ENCODE data around the gene CHSY1. TPM values are rescaled to one million over a fixed set of nuclear protein-coding genes. Genes with fewer than 3 reads are reported as not detected.

CHSY1 gene
- total RNA-seq, 2 donors from 2014 or later = 48.6 to 57.3 TPM

DNA sequence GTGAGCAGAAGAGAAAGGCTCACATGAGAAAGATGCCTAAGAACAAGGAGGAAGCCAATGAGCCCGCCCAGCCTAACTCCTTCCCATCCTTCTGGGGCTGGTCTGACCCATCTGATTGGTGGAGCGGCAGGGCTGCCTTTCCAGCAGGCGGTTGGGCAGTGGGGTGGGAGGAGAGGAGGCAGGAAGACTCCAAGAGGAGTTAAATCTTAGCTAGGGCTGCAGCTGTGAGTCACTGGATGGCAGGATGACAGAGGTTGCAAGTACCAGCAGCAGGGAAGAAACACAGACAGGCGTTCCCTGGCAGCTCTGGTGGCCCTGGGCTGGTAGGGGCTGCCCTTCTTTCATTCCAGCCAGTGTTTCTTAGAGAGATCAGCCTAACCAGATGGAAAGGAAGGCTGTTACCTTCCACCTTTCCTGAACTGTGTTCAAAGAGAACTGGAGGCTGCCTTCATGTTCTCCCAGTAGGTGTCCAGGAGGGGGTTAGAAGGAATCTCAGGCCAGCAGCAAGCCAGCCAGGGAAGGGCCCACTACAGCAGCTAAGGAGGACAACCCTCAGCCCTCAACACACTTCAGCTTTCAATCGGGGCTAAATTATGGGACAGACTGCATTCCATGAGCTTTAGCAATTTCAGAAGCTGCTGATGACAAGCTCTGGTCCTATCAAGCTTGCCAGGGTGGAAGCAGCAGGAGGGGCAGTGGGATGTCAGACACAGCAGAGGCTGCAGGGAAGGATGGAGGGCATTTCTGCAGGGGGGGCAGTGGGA, 50.3 kb downstream of the CHSY1 start:
- peak; percentile 97 for DNase-seq (ENCODE audit: low spot score)
- intact Hi-C loops (cut with DNase I) = no loop called here

DNA sequence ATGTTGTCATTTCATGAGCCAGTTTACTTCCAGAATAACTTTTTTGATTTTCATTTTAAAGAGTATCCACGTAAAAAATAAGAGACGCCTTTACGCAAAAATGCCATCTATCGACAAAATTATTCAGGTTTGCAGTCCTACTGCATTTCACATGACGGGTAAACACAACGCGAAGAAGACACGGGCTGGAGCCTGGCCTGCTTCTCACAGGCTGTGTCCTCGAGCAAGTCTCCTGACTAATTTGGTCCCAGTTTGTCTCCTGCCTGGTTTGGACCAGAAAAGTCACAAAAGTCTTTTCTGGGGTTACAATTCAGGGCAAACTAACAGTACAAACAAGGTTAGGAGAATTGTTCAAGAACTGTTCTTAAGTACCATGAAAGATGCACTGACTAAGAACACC, 51.7 kb downstream of the CHSY1 start:
- peak; percentile 79 for DNase-seq (ENCODE audit: low spot score)
- intact Hi-C loops (cut with DNase I) = no loop called here

DNA sequence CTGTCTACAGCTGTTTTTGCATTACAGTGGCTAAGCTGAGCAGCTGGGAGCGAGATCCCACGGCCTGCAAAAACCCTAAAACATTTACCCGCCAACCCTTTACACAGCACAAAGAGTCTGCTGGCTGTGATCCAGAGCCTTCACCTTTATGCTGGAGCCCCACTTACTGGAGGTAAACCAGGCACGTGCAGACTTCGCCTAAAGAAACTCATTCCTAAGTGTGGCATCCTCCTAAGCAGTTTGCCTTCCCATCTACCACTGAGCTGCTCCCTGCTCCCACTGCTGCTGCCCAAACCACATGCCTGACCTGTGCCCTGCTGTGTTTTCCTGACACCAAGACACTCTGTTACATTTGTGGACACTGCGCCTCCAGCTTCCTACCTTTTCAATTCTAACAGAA, 53.0 kb downstream of the CHSY1 start:
- intact Hi-C loops (cut with DNase I) = loop anchor here in 1 of 2 donors (5.0 kb wide), 1 partner anchor 54 kb away; the partner anchor contains the start of gene CHSY1
- peak; percentile 71 for DNase-seq (ENCODE audit: low spot score)

DNA sequence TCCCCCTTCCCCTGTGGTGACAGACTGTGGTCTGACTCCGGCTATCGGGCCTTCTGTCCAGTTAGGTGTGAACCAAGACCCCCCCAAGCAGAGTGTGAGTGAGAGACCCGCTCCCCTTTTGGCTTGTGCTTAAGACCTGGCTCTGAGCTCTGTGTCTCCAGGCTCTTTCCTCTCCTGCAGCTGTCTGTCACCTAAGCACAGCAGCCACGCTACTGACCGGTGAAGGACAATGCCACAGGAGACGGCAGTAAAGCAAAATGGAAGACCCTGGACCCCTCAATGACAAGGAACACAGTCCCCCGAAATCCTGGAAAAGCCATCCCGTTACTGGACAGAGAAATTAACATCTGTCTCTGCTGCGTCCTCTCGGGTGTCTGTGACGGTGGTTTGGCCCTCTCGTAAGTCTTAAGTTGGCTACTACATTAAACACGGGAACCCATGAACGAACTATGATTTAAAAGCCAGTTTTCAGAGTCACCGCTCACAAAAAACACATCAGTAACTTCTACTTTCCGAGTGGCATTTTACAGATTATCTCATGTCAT, 53.7 kb downstream of the CHSY1 start:
- peak; percentile 73 for DNase-seq (ENCODE audit: low spot score)
- intact Hi-C loops (cut with DNase I) = loop anchor here in 1 of 2 donors (5.0 kb wide), 1 partner anchor 54 kb away; the partner anchor contains the start of gene CHSY1

DNA sequence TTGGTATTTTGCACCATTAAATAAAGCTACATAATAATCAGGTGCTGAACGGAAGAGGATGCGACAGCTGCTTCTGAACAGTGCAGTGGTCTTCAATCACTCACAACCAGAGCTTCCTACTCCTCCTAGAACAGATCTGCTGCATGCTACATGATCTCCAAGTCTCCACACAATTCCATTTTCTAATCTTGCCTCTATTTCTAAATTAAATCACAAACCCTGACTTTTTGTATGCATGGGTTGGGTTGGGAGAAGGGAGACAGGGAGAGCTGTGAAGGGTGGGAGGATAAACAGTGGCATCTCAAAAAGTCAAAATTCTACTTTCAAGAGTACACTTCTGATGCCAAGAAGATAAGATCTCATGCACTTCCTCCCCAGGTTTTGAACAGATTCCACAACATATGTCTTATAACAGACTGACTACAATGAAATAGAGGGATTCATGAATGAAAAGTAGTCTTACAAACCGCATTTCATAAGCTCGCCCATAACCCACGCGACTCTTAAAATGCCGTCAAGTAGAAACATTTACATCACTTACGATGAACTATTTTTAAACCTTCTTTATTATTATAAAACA, 57.2 kb downstream of the CHSY1 start:
- no peak for DNase-seq (ENCODE audit: low spot score)
- intact Hi-C loops (cut with DNase I) = loop anchor here in 1 of 2 donors (5.0 kb wide), 1 partner anchor 58 kb away; the partner anchor contains the start of gene CHSY1

GRCh38 chr15:101193806-101194545, 57.9 kb downstream of the CHSY1 start:
- intact Hi-C loops (cut with DNase I) = no loop called here
- peak; percentile 80 for DNase-seq (ENCODE audit: low spot score)

GRCh38 chr15:101193120-101193644, 58.7 kb downstream of the CHSY1 start:
- peak; percentile 93 for DNase-seq (ENCODE audit: low spot score)
- intact Hi-C loops (cut with DNase I) = no loop called here

GRCh38 chr15:101192081-101192480, 59.8 kb downstream of the CHSY1 start:
- DNase-seq (ENCODE audit: low spot score) = no peak
- intact Hi-C loops (cut with DNase I) = no loop called here

GRCh38 chr15:101191242-101191641, 60.6 kb downstream of the CHSY1 start:
- DNase-seq (ENCODE audit: low spot score) = no peak
- intact Hi-C loops (cut with DNase I) = no loop called here

GRCh38 chr15:101190092-101190595, 61.7 kb downstream of the CHSY1 start:
- intact Hi-C loops (cut with DNase I) = no loop called here
- DNase-seq (ENCODE audit: low spot score) = no peak

GRCh38 chr15:101189409-101190091, 62.3 kb downstream of the CHSY1 start:
- intact Hi-C loops (cut with DNase I) = no loop called here
- DNase-seq (ENCODE audit: low spot score) = peak; percentile 71

DNA sequence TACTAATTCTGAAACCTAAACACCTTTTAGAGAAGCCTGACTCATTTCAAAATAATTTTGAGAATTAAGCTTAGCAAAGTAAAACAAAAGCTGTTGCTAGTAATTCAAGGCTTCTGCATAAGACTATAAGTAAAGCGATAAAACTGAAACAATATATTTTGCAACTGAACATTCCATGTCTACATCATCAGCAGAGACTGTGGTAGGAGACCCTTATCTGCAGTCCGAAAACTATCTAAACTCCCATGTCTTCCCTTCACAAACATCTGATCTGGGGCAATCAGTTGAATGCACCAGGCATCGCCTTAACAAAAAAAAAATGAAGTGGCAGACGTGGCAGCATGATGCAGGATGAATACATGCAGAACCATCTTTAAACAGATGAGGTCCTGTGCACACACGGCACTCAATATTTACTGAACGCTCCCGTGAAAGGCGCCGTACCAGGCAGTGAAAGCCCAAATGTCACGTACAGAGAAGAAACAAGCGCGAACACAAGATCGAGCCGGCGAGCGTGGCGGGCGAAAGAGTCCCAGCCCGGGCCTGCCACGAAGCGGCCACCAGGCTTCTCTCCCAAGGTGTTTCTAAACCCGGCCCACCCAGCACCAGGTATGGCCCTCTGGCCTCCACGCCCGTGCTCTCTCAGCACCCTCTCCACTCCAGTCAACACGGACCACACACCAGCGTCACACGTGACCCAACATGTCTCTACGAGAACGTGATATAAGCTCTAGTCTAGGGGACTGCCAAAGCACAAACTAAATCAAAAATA, 63.0 kb downstream of the CHSY1 start:
- DNase-seq (ENCODE audit: low spot score) = peak; percentile 79
- intact Hi-C loops (cut with DNase I) = no loop called here

- intact Hi-C loops (cut with DNase I) = no loop called here
- DNase-seq (ENCODE audit: low spot score) = no peak
Measured at GRCh38 chr15:101187820-101188636, 63.8 kb downstream of the CHSY1 start.

DNA sequence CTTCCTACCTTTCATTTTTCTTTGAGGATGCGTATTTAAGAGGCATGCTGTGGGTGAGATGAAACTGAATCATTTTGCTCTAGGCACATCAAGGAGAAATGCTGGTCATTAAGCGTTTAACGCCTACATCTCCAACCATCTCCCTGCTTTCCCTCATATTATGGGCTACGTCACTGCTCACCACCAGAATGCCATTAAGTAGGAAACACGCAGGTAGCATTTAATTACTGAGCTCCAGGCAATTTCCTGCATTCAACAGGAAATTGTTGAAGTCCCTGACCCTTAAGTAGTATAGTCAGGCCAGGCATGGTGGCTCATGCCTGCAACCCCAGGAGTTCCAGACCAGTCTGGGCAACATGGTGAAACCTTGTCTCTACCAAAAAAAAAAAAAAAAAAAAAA, 66.1 kb downstream of the CHSY1 start:
- DNase-seq (ENCODE audit: low spot score) = no peak
- intact Hi-C loops (cut with DNase I) = no loop called here

DNA sequence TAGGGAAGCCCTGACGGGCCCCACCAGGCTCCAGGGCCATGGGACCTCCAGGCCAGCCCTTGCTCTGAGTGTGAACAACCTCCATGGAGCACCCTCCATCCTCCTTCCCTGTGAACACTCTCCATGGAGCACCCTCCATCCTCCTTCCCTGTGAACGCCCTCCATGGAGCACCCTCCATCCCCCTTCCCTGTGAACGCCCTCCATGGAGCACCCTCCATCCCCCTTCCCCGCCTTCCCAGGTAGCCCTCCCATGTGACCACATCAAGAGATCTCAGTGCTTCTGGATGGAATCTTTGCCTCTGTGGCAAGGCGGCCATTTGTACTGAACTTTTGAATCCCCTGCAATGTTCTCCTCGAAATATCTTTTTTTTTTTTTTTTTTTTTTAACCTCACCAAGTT, 66.5 kb downstream of the CHSY1 start:
- no peak for DNase-seq (ENCODE audit: low spot score)
- intact Hi-C loops (cut with DNase I) = no loop called here

DNA sequence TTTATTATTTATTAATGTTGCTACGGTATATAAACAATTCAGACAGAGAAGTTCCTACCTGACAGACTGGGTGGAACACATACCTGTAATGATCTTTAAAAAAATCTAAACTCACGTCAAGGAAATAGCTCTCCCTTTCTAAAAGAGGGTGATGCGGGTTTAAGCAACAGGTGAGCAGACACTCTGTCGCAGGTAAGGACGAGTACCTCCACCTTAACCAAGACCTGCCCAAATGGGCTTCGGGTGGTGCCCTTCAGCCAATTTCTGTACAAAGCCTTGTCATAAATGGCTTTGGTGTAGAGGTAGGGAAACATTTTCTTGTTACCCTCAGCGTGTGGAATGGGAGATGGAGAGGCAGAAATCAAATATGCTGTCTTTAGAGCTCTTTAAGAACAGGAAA, 67.0 kb downstream of the CHSY1 start:
- intact Hi-C loops (cut with DNase I) = no loop called here
- DNase-seq (ENCODE audit: low spot score) = no peak

- intact Hi-C loops (cut with DNase I) = no loop called here
- DNase-seq (ENCODE audit: low spot score) = no peak
Measured at GRCh38 chr15:101183931-101184305, 67.9 kb downstream of the CHSY1 start.

All from posterior vena cava (tissue), 2 donors.